Right forelimb (tissue), 1 donor: ENCODE results near the gene LARGE2.
"Not testable (repeated sequence)": the region's sequence is repeated elsewhere in the genome, so short reads cannot be mapped to it uniquely, and the experiment has no call there.

ENCODE experiments used
- DNase-seq: peaks from one replicate; pipeline ENCODE4 v3.0.0-alpha.2; 2018

The LARGE2 gene

DNA sequence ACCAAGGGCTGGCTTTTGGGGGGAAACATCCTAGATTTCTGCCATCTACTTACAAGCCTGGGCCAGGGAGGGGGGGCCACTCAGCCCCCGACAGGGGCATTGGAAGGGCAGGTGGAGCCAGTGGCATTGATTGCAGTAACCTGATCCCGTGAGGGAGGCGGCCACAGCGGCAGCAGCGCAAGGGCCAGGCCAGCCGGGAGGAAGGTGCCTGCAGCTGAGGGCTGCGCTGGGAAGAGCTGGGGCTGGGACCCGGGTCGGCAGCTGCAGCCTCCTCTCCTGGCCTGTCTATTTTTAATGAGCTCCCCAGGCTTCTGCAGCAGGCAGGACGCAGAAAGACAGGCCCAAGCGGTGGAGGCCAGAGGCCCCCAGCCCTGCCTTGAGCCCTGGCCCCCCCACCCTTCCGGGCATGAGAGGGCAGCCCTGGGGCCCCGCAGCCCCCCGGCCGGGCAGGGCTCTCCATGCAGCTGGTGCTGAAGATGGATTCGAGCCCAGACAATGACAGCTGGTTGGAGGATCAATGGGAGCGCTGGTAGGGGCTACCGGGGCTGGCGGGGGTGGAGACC, 26.0 kb upstream of the LARGE2 start:
- DNase-seq, result peak; percentile 69

DNA sequence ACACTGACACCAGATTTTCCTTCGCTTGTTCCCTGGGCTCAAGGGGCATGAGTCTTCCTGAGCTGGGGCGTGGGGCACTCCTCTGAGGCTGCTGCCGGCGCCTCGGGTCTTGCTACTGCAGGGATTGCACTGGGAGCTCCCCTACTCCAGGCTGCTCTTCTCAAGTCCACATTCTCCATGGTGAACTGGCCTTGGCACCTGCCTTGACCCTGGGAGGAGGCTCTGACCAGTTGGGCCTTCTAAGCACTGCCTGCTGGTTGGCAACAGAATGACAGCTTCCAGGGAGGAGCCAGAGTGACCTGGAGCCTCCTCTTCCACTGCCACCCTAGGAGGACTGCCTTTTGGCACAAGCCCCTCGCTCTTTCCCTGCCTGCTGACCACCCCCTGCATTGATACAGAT, 24.9 kb upstream of the LARGE2 start:
- no peak for DNase-seq

DNA sequence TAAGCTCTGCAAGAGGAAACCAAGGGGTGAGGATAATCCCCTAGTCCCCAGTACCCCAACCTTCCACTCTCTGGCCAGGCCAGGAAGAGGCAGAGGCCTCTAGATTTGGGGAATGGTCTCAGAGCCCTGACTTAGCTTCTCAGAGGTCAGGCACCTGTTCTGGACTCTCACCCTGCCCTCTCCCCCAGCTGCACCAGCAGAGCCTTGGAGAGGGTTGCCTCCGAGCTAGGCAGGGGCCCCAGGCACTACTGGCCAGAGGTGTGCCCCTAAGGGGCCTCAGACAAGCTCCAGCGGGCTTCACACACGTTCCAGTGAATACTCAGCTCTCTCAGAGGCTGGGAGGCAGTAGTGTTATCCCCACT, 23.4 kb upstream of the LARGE2 start:
- DNase-seq, result no peak

DNA sequence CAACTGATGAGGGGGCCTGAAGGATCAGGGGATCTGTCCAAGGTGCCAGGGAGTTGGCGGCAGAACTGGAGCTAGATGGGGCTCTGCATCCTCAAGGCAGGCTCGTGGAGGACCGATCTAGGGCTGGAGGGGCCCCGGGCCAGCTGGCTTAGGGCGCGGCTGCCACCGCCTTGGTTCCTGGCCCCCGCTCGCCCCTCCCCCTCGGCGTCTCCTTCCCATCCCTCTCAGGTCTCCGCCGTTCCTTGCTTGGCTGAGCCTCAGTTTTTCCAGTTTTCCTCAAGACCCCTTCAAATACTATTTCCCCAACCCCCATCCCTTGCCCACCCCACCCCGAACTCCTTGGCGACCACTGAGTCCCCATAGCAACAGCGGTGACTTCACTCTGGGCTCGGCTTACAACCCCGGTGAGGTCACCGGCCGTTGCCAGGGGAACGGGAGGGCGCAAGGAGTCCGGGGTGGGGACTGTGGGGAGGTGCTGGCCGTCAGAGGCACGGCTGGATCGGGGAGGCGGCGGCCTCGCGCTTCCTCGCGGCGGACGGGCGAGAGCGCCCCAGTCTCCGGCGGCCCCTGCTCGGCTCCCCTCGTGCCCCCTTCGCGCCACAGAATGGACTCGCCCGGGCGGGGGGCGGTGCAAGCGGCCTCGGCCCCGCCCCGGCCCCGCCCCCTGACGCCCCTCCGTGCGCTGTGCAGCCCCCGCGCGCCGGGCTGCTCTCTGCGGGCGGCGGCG, 22.8 kb upstream of the LARGE2 start:
- peak; percentile 94 for DNase-seq

DNA sequence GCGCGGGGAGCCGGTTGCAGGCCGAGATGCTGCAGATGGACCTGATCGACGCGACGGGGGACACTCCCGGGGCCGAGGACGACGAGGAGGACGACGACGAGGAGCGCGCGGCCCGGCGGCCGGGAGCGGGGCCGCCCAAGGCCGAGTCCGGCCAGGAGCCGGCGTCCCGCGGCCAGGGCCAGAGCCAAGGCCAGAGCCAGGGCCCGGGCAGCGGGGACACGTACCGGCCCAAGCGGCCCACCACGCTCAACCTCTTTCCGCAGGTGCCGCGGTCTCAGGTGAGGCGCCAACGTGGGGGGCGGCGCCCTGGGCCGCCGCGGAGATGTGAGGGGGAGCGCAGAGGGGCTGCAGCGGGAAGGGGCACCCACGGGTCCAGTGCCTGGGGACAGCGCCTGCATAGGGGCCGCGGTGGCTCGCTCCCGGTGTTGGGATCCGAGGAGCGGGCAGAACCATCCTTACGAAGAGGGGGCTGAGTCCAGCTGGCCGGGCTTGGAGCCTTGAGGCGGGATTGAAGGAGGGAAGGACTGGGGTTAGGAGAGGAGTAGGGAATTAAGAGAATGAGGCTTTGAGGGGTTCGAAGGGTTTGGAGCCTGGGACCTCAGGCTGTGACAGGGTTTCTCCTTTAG, 22.2 kb upstream of the LARGE2 start:
- not testable (repeated sequence) for DNase-seq

DNA sequence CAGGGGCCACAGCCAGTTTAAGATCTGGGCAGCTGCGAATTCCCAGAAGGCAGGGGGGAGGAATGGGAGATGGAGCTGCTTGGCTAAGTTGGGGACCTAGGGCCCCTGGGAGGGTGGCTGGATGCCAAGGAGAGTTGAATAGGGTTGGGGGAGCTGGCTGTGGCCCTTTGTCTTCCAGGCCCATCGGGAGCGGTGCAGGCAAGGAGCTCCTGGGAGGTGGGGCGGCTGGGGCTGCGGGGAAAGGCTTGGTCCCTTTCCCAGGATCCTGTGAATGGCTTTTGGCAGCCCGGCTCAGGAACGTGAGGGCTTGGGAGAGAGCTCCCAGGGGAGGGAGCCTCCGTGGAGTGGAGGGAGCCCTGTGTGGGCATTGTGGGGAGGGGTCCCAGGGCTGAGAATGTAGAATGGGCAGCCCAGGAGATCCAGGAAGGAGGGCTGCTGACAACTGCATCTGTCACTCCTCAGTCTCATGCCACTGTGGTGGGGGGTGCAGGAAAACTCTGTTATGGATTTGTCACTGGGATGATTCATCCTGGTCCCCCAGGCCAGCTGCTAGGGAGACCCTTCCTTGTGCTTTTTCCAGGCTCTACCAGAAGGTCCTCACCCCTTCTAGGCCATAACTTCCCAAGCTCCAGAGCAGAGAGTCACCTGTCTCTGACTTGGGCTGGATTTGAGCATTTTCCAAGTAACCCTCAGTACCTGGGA, 21.4 kb upstream of the LARGE2 start:
- no peak for DNase-seq

DNA sequence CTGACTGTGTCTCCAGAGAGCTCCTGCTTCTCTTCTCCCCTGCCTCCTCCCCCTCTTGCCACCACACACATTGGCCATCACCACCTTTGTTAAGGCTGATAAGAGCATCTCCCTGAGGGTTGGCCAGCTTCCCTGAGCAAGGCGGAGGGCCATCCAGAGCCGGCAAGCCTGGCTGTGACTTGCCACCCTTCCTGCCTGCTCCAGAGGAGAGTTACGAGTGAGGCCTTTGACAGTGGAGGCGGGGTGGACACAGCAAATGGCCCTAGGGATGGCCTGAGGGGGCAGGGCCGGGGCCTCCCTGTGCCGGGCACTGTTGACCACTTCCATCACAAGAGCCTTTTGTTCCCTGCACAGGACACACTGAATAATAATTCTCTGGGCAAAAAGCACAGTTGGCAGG, 20.8 kb upstream of the LARGE2 start:
- DNase-seq, result no peak

DNA sequence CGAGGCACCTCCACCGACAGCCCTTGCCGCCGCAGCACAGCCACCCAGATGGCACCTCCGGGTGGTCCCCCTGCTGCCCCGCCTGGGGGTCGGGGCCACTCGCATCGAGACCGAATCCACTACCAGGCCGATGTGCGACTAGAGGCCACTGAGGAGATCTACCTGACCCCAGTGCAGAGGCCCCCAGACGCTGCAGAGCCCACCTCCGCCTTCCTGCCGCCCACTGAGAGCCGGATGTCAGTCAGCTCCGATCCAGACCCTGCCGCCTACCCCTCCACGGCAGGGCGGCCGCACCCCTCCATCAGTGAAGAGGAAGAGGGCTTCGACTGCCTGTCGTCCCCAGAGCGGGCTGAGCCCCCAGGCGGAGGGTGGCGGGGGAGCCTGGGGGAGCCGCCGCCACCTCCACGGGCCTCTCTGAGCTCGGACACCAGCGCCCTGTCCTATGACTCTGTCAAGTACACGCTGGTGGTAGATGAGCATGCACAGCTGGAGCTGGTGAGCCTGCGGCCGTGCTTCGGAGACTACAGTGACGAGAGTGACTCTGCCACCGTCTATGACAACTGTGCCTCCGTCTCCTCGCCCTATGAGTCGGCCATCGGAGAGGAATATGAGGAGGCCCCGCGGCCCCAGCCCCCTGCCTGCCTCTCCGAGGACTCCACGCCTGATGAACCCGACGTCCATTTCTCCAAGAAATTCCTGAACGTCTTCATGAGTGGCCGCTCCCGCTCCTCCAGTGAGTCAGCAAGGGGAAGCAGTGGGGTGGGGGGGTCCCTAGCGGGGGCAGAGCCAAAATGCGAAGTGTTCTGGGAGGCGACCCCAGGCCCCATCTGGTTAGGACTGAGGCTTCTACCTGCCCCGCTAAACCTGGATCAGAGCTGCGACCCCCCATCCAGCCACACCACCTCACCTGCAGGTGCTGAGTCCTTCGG, 19.7 kb upstream of the LARGE2 start:
- DNase-seq, result no peak

DNA sequence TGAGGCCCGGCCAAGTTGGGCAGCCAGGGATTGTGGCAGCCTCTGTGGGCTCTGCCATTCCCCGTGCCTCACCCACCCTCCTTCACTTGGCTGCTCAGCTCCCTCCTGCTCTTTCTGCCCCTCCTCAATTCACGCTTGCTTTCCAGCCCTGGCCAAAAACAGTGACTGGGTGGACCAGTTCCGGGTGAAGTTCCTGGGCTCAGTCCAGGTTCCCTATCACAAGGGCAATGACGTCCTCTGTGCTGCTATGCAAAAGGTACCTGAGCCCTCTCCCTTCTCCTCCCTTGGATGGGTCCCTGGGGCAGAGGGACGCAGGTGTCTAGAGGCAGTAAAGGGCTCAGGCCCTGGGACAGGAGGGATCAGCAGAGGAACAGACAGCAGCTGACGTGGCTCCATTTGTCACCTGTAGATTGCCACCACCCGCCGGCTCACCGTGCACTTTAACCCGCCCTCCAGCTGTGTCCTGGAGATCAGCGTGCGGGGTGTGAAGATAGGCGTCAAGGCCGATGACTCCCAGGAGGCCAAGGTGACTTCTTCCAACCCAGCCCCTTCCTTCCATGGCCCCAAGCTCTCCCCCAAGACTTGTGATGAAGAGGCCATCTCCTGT, 18.0 kb upstream of the LARGE2 start:
- no peak for DNase-seq

DNA sequence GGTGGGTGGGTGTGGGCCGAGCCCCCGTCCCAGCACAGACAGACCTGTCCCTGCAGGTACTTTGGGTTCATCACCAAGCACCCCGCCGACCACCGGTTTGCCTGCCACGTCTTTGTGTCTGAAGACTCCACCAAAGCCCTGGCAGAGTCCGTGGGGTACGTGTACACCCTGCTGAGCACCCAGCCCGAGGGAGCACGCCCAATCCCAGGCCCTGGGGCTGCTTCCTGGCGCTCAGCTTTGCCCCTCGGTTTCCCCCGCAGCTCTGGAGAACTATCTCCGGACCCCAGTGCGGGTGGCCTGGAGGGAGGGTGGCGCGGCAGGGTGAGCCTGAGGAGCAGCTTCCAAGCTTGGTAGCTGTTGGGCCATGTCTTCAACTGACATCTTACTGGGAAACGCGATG, 17.4 kb upstream of the LARGE2 start:
- DNase-seq, result no peak

DNA sequence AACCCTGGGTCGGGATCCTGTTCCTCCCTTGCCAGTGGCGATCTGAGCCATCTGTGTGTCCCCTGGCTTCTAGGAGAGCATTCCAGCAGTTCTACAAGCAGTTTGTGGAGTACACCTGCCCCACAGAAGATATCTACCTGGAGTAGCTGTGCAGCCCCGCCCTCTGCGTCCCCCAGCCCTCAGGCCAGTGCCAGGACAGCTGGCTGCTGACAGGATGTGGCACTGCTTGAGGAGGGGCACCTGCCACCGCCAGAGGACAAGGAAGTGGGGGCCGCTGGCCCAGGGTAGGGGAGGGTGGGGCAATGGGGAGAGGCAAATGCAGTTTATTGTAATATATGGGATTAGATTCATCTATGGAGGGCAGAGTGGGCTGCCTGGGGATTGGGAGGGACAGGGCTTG, 16.9 kb upstream of the LARGE2 start:
- DNase-seq, result not testable (repeated sequence)

DNA sequence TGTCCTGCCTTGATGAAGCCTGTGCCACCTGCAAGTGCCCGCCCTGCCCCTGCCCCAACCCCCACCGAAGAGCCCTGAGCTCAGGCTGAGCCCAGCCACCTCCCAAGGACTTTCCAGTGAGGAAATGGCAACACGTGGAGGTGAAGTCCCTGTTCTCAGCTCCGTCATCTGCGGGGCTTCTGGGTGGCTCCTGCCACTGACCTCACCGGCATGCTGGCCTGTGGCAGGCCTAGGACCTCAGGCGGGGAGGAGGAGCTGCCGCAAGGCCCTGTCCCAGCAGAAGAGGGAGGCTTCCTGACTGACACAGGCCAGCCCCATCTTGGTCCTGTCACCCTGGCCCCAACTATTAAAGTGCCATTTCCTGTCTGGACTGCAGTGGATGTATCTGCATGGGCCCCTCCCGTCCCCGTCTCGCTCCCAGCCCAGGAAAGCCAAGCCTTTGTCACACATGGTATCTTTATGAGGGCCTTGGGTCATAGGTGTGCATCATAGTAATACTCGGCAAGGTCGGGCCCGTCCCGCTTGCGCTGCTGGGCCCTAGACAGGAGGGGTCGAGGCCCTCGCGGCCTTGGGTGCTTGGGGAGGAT, 16.3 kb upstream of the LARGE2 start:
- no peak for DNase-seq

DNA sequence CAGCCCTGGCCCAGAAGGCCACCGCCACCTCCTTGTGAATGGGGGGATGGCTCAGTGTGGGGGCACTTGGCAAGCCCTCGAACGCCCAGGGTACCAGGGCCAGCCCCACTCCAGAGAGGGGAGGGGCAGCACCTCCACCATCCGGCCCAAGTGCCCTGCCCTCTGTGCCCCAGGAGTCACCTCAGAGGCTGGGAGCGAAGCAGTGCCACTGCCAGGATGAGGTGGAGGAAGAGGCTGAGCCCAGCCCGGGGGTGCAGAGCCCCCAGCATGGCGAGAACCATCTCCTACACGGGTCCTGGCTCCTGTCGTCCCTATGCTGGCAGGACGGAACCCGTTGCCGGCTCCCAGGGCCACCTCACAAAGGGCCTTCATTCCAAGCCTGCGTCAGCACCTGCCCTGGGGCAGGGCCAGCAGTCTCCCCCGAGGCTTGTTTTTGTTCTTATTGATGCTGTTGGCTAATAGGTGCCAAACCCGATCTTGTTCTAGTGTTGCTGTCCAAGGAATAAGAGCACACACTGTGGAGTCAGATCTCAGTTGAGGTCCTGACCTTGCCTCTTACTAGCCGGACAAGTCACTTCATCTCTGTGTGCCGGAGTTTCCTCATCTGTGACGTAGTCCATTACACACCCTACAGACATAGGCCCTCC, 15.4 kb upstream of the LARGE2 start, which contains the start of gene FREY1:
FREY1 (minus strand) TSS at position 307 of the 647 bp plus-strand sequence; CDS start at position 281, 26 bp downstream.
- DNase-seq, result no peak

DNA sequence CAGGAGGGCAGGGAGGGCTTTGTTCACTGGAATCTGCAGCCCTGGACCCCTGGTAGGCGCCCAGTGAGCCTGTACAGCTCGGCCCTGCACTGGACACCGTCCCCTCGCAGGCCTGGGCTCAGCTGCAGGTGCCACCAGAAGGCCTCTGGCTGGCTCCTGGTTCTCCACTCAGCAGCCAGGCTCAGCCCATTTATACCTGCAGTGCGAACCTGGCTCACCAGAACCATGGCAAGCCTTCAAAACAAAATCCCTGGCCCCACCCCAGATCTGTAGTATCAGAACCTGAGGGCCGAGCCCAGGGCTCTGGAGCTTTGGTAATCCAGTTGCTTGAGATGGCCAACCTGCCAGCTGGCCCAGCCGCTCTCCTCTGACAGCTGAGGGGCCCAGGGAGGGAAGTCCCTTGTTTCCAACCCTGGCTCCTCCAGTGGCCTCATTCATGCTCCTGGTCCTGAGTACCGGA, 14.5 kb upstream of the LARGE2 start:
- no peak for DNase-seq

DNA sequence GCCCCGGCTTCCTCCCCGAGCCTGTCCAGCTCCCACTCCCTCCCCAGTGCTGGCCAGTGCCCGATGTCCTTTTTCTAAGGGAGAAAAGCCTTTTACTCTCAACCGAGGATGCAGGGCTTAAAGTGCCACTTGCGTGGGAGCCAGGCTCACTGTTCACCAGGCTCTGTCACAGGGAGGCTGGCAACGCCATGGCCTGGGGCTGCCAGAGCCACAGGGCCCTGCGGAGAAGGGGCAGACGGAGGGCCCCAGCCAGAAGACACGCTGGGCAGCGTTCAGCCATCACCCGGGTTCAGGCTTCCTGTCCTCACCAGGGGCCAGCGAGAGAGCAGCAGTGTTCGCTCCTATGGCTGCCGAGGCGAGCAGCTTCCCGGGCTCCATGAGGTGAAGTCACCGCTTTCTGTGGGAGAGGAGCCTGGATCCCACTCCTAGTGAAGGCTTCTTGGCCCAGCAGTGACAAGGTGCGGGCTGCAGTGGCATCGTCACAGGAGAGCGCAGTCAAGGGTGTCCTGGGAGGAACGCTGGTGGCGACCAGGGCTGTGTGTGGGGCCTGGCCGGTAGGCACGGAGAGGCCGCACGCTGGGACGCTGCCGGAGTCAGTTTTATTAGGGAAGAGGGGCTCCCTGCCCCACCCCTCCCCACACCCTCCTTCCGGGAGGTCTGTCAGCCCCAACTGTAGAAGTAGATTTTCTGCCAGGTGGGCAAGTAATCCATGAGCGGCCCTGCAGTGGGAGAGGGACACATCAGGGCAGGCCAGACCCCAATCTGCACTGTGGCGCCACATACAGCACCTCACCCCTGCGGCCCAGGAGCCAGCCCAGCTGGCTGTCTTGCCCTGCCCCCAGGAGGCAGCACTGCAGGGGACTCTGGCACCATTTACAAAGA, 12.6 kb upstream of the LARGE2 start:
- no peak for DNase-seq

DNA sequence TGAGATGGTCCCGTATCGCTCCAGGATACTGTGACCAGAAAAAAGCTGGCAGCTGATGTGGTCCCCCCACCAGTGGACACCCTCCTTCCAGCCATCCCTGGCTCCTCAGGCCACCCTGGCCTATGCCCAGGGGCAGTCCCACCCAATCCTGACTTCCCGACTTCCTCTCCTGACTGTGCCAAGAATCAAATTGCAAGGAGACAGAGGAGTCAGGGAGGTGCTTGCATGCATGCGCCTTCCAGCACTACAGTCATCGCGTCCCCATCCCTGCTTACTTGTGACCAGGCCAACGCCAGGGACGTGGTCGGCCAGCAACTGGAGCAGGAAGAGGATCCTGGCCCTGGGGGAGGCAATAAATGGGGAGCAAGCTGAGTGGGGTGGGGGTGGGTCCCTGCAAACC, 11.8 kb upstream of the LARGE2 start:
- no peak for DNase-seq

DNA sequence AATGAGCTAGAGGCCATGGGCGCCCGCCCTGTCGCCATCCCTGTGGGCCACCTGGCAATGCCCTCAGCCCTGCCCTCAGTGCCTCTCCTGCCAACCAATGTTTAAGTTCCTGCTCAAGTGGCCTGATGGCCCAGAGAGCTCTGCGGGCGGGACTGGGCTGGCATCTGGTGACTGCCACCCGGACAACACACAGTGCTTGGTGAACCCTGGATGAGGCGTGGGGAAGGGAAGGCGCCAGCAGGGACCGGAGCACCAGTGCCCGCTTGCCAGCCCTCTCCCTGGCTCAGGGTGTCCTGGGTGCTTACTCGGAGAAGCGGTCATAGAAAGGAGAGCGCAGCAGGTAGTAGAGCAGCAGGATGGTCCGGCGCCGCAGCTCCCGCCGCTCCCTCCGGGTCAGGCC, 8.9 kb upstream of the LARGE2 start:
- no peak for DNase-seq

DNA sequence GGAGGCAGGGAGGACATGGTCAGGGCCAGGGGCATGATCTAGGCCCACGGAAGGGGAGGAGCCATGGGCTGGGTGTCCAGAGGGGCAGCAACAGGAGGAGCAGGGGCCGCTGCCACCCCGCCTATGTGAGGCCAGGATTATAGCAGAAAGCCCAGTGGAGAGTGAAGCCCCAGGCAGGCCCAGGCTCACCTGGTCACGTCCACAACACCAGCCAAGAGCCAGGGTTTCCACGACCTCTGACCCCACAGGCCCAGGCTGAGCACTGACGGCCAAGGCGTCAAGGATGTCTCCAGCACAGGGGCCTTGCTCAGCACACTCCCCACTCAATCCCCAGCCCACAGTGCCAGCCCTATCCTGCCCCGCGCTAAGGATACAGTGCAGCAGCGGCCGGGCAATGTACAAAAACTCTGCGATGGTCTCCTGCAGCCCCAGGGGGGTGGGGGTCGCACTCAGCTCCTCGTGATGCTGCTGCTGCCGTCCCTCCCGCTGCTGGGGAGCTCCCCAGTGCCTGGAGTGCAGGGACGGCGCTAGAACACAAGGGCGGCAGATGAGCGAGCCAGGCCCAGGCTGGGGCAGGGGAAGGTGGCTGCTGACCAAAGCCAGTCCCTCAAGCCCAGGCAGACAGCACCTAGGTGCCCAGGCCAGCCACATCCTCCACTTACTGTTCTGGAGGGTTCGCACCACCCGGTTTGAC, 8.4 kb upstream of the LARGE2 start:
- DNase-seq, result no peak

DNA sequence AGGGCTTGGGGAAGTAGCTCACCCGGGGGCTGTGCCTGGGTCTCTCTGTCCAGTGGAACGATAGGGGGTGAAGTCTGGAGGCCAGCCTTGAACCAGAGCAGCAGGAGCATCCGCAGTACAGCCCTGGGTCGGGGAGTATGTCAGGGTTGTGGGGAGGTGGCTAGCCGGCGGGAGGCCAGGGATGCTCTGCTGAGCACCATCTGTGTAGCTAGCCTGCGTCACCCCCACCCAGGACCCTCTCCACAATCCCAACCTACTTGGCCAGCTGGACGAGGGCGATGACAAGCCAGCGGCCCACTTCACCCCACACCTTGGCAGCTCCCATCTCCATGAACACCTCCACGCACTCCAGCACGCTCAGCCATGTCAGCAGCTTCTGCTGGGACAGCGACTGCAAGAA, 7.0 kb upstream of the LARGE2 start:
- DNase-seq, result no peak

DNA sequence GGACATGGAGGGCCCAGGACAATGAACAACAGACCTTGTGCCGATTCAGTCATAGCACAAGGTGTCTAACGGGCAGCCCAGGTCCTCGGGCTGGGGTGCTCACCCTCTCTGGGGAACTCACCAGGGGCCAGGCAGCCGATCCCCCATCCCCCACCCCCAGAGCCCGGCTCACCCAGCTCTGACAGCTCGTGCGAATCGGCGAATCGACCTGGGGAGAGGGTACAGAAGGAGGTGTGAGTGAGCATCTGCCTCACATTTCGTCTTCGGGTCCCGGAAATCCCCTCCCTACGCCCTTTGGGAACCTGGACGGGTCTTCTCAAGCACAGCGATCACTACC, 5.2 kb upstream of the LARGE2 start:
- no peak for DNase-seq
